Gastroesophageal sphincter (tissue), 4 donors: ENCODE measurements around the gene GINS2. TPM values are rescaled to one million over a fixed set of nuclear protein-coding genes. Genes with fewer than 3 reads are reported as not detected.

ENCODE experiments used
- ATAC-seq: fragments of 150-250 bp; one replicate; pipeline ENCODE4 v1.9.1; 2016; ENCODE audit warnings: mild to moderate bottlenecking, moderate library complexity
- H3K27ac ChIP-seq, 4 donors: fragments of 200-600 bp; sonication (generic) in 3 of 4; 1 replicate in 3 of 4; 2 replicates in 1 of 4; pipeline ENCODE4 v1.5.1; 2016 to 2019
- H3K27me3 ChIP-seq: fragments of 200-600 bp; sonication (generic); one replicate; pipeline ENCODE4 v1.5.1; 2019
- H3K36me3 ChIP-seq, 2 donors: fragments of 200-600 bp; sonication (generic); one replicate each; pipeline ENCODE4 v1.5.1; 2019; ENCODE audit warnings: control low read depth in 1 of 2
- H3K4me1 ChIP-seq, 3 donors: fragments of 200-600 bp; sonication (generic); 1 replicate in 2 of 3; 2 replicates in 1 of 3; pipeline ENCODE4 v1.5.1; 2016 to 2019; ENCODE audit warnings: control low read depth in 2 of 3
- H3K4me3 ChIP-seq, 2 donors: fragments of 200-600 bp; sonication (generic); one replicate each; pipeline ENCODE4 v1.5.1; 2019; ENCODE audit warnings: mild to moderate bottlenecking in 1 of 2, moderate library complexity in 1 of 2
- H3K9me3 ChIP-seq, 3 donors: fragments of 200-600 bp; sonication (generic); one replicate each; pipeline ENCODE4 v1.5.1; 2017 to 2019; ENCODE audit warnings: control low read depth in 2 of 3
- CTCF ChIP-seq, 4 experiments: fragments of 200-600 bp in 2 of 4; fragments of 450-650 bp in 2 of 4; sonication (generic) in 1 of 4; IDR thresholded peaks; one replicate each; pipeline ENCODE4 v1.5.1; 2017 to 2019; ENCODE audit warnings: antibody characterized with exemption in 4 of 4, mild to moderate bottlenecking in 2 of 4, moderate library complexity in 2 of 4
- EP300 ChIP-seq: sonication (generic); formaldehyde crosslinking; IDR thresholded peaks from one replicate; pipeline ENCODE4 v1.6.1; 2017; ENCODE audit warnings: antibody characterized with exemption, mild to moderate bottlenecking
- POLR2A ChIP-seq, 2 donors: fragments of 450-650 bp; IDR thresholded peaks; one replicate each; pipeline ENCODE4 v1.6.1; 2017; ENCODE audit warnings: antibody characterized with exemption in 2 of 2, mild to moderate bottlenecking in 2 of 2, moderate library complexity in 1 of 2
- POLR2AphosphoS5 ChIP-seq: sonication (generic); formaldehyde crosslinking; IDR thresholded peaks from one replicate; pipeline ENCODE4 v1.6.1; 2017; ENCODE audit warnings: antibody characterized with exemption
- WGBS, 2 donors: methylation state at CpG; one replicate each; pipeline ENCODE4 v1.1.5; 2018; ENCODE audit warnings: low coverage in 1 of 2; 5-methylcytosine and 5-hydroxymethylcytosine counted together
- total RNA-seq, 4 donors: library from RNA; depleted of rRNA; stranded (reverse); fragments of >200 nt; gene quantifications; one replicate each; pipeline ENCODE4 v1.1.0, GENCODE V29; 2016

GINS2 gene
- total RNA-seq, 4 donors from 2014 or later: 0.15 to 1.4 (median 0.66) TPM

DNA sequence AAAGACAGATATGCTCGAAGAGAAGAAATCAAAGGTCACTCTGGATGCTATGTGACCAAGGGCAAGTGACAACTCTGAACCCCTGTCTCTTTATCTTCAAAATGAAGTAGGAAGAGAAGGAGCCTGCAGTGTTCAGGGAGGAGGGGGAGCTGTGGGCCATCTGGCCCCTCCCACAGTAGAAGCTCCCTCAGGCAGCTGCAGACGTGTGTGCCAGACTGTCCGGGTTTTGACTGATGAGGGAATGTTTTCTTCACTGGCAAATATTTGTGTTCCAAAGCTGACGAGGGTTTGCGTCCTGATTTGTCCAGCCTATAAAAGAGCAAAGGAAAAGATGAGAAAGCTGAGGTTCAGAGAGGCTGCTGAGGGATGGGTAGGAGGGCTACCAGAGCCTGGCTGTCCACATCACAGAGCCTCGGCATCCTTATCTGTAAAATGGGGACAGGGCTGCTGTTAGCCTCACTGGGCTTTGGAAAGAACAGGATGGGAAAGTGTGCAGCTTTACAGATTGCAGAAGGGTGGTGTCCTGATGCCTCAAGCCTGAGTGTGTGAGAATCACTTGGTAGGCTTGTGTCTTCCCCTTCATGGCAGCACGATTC, 1.8 kb upstream of the GINS2 start:
- H3K27ac ChIP-seq: no peak overlapping the region
- H3K27me3 ChIP-seq: peaks cover 33% of the 10 kb centered on the region
- no peaks in the 10 kb centered on the region for H3K36me3 ChIP-seq
- no peak for ATAC-seq
- H3K4me3 ChIP-seq: no peak overlapping the region
- peaks cover 0 to 21% (median 5%) of the 10 kb centered on the region in 3 donors for H3K4me1 ChIP-seq
- WGBS, 2 donors: 33 to 39% methylated on average over 5 to 7 of the region's 7 CpGs
- no peak for TF ChIP-seq CTCF (IDR thresholded peaks at IDR 0.05)
- no peak for TF ChIP-seq EP300
- TF ChIP-seq POLR2AphosphoS5: no peak
- no peak for TF ChIP-seq POLR2A (IDR thresholded peaks at IDR 0.05)
- H3K9me3 ChIP-seq: no peaks in the 10 kb centered on the region

DNA sequence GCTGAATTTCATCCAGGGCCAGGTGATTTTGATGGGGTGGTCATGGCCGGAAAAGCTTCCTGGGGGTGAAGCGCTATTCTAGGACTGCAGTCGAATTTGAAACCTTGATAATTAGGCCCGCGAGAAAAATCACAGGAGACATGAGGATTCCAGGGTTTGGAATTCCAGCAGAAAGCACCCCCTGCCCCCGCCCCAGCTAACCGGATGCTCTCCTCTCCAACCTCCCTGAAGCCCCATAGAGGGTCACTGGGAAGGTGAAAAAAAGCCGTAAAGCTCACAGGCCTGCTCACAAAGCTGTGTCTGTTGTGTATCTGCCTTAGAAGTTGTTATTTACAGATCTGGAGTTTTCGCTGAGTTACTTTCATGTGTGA, 1.2 kb upstream of the GINS2 start:
- Histone ChIP-seq H3K9me3 (no peaks in the 10 kb centered on the region), H3K4me3 (no peak overlapping the region), H3K27me3 (peaks cover 27% of the 10 kb centered on the region), H3K36me3 (no peaks in the 10 kb centered on the region), H3K4me1 (peaks cover 0 to 21% (median 5%) of the 10 kb centered on the region in 3 donors), H3K27ac (no peak overlapping the region)
- no peak for ATAC-seq
- TF ChIP-seq EP300: no peak
- no peak for TF ChIP-seq CTCF (IDR thresholded peaks at IDR 0.05)
- no peak for TF ChIP-seq POLR2AphosphoS5
- TF ChIP-seq POLR2A (IDR thresholded peaks at IDR 0.05): no peak
- WGBS, 2 donors: 39% methylated on average over 8 of the region's 9 CpGs; no CpG with 5 or more reads in 1 of the 2 donors

GRCh38 chr16:85689285-85689949, 663 bp upstream of the GINS2 start:
- peaks cover 0 to 21% (median 5%) of the 10 kb centered on the region in 3 donors for H3K4me1 ChIP-seq
- WGBS, 2 donors: 50 to 57% methylated on average over 6 to 9 of the region's 27 CpGs
- H3K9me3 ChIP-seq: no peaks in the 10 kb centered on the region

DNA sequence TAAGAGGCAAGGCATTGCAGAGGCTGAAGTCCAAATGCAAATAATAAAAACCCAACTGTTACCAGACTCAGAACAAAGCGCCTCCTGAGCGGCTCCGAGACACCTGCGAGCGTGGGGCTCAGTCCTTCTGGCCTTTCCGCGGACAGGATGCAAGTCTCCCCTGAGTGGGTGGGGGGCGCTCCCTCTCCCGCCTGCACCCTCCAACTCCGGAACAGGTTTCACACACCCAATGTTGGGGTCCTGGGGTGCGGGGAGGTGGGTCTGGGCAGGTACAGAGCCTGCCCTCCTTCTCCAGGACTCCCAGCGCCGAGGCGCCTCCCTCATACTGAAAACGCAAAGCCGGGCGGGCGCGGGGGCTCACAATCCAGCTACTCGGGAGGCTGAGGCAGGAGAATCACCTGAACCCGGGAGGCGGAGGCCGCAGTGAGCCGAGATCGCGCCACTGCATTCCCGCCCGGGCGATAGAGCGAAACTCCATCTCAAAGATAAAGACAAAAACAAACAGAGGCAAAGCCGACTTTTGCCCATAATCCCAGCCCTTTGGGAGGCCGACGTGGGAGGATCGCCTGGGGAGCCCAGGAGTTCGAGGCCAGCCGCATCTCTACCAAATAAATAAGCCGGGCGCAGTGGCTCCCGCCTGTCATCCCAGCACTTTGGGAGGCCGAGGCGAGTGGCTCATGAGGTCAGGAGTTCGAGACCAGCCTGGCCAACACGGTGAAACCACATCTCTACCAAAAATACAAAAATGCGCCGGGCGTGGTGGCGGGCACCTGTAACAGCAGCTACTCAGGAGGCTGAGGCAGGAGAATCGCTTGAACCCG, 893 bp downstream of the GINS2 start:
- peaks cover 9% of the 10 kb centered on the region for H3K27me3 ChIP-seq
- ATAC-seq: no peak
- no peaks in the 10 kb centered on the region for H3K9me3 ChIP-seq
- no peak overlapping the region for H3K27ac ChIP-seq
- no peaks in the 10 kb centered on the region for H3K36me3 ChIP-seq
- TF ChIP-seq CTCF (IDR thresholded peaks at IDR 0.05) (no peak), POLR2A (IDR thresholded peaks at IDR 0.05) (no peak), POLR2AphosphoS5 (no peak), EP300 (no peak)
- H3K4me1 ChIP-seq: peaks cover 0 to 21% (median 5%) of the 10 kb centered on the region in 3 donors
- peak overlapping the region in 1 of 2 donors; percentile 75 for H3K4me3 ChIP-seq
- 84 to 100% methylated on average over 3 to 22 of the region's 49 CpGs for WGBS, 2 donors

More at GRCh38 chr16:85689285-85689949, 663 bp upstream of the GINS2 start:
- no peak for TF ChIP-seq POLR2AphosphoS5
- H3K4me3 ChIP-seq: peak overlapping the region; percentile 5 to 75
- no peaks in the 10 kb centered on the region for H3K36me3 ChIP-seq
- H3K27ac ChIP-seq: no peak overlapping the region
- peaks cover 21% of the 10 kb centered on the region for H3K27me3 ChIP-seq
- no peak for ATAC-seq

- Histone ChIP-seq H3K36me3 (no peaks in the 10 kb centered on the region), H3K27ac (no peak overlapping the region), H3K9me3 (no peaks in the 10 kb centered on the region), H3K4me1 (peaks cover 0 to 21% (median 5%) of the 10 kb centered on the region in 3 donors), H3K4me3 (no peak overlapping the region), H3K27me3 (peaks cover 9% of the 10 kb centered on the region)
- WGBS, 2 donors: 76 to 78% methylated on average over 6 to 13 of the region's 15 CpGs
- no peak for ATAC-seq
- no peak for TF ChIP-seq POLR2AphosphoS5
Measured at GRCh38 chr16:85686912-85687591, 1.7 kb downstream of the GINS2 start.
